ENCODE results near the gene CR2. TPM values are rescaled to one million over a fixed set of nuclear protein-coding genes. Genes with fewer than 3 reads are reported as not detected.

Gene CR2
- total and polyA plus RNA-seq, 4 donors: 0.06 to 3.6 (median 0.48) TPM

DNA sequence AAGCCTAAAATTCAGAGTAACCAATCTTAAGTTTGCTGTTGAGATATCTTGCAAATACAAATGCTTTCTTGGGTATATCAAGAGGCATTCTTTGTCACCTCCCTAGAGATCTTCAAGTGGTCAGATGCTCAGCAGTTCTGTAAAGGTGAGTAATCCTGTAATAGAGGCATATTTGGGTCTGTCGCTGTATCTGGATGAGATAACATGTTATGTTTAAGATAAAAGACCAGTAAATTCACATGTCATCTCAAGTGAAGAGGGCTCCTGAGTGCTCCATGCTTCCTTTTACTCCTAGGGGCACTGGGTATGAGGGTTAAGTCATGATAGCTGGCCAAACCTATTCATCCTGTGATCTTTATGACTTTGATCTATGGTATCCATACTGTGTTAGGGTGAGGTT, 7.5 kb downstream of the CR2 start:
- Histone ChIP-seq H3K4me3 (no peak overlapping the region), H3K4me1 (ENCODE audit: control insufficient read depth in 5 of 5, insufficient read depth in 5 of 5, low read length in 5 of 5) (no peaks in the 10 kb centered on the region), H3K9ac (ENCODE audit: insufficient read depth in 1 of 2, low read length in 2 of 2) (no peak overlapping the region), H3K36me3 (ENCODE audit: control insufficient read depth in 4 of 4, insufficient read depth in 4 of 4, low read length in 4 of 4) (no peaks in the 10 kb centered on the region), H3K9me3 (ENCODE audit: control insufficient read depth in 4 of 4, insufficient read depth in 3 of 4, low read length in 3 of 4) (no peaks in the 10 kb centered on the region), H3K27me3 (ENCODE audit: control insufficient read depth in 3 of 3, insufficient read depth in 3 of 3, low read length in 2 of 3) (peaks cover 0 to 14% (median 5%) of the 10 kb centered on the region in 3 donors), H3K27ac (ENCODE audit: low read depth in 1 of 2, low read length in 1 of 2) (no peak overlapping the region)
- no peak for DNase-seq
- ATAC-seq (ENCODE audit: insufficient read depth, low FRiP score): no peak
- WGBS, 2 donors: 86 to 88% methylated on average over 1 of the region's 1 CpG
- TF ChIP-seq, protein P1, sequence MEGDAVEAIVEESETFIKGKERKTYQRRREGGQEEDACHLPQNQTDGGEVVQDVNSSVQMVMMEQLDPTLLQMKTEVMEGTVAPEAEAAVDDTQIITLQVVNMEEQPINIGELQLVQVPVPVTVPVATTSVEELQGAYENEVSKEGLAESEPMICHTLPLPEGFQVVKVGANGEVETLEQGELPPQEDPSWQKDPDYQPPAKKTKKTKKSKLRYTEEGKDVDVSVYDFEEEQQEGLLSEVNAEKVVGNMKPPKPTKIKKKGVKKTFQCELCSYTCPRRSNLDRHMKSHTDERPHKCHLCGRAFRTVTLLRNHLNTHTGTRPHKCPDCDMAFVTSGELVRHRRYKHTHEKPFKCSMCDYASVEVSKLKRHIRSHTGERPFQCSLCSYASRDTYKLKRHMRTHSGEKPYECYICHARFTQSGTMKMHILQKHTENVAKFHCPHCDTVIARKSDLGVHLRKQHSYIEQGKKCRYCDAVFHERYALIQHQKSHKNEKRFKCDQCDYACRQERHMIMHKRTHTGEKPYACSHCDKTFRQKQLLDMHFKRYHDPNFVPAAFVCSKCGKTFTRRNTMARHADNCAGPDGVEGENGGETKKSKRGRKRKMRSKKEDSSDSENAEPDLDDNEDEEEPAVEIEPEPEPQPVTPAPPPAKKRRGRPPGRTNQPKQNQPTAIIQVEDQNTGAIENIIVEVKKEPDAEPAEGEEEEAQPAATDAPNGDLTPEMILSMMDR (IDR thresholded peaks at IDR 0.05; ENCODE audit: control extremely low read depth, extremely low read depth): no peak

DNA sequence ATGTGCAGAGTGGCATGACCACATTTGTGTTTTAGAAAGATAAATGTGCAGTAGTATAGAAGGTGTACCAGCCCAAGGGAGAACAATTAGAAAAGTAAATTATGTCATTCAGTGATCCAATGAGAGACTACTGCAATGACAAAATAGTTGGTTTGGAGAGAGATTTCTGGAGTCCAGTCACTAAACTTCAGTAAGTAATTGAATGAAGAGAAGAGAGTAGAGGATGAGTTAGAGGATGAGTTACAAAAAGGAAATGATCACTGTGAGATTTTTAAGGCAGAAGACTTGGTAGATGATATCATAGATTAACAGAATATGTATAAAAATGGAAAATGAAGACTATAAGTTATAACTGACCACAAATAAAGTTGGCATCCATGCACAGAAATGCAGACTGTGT, 8.4 kb downstream of the CR2 start:
- TF ChIP-seq, protein P1 (IDR thresholded peaks at IDR 0.05; ENCODE audit: control extremely low read depth, extremely low read depth): no peak
- Histone ChIP-seq H3K9me3 (ENCODE audit: control insufficient read depth in 4 of 4, insufficient read depth in 3 of 4, low read length in 3 of 4) (no peaks in the 10 kb centered on the region), H3K27ac (ENCODE audit: low read depth in 1 of 2, low read length in 1 of 2) (no peak overlapping the region), H3K27me3 (ENCODE audit: control insufficient read depth in 3 of 3, insufficient read depth in 3 of 3, low read length in 2 of 3) (peaks cover 0 to 6% (median 0%) of the 10 kb centered on the region in 3 donors), H3K4me3 (no peak overlapping the region), H3K9ac (ENCODE audit: insufficient read depth in 1 of 2, low read length in 2 of 2) (no peak overlapping the region), H3K4me1 (ENCODE audit: control insufficient read depth in 5 of 5, insufficient read depth in 5 of 5, low read length in 5 of 5) (no peaks in the 10 kb centered on the region), H3K36me3 (ENCODE audit: control insufficient read depth in 4 of 4, insufficient read depth in 4 of 4, low read length in 4 of 4) (no peaks in the 10 kb centered on the region)
- DNase-seq (no peak), ATAC-seq (ENCODE audit: insufficient read depth, low FRiP score) (no peak)

DNA sequence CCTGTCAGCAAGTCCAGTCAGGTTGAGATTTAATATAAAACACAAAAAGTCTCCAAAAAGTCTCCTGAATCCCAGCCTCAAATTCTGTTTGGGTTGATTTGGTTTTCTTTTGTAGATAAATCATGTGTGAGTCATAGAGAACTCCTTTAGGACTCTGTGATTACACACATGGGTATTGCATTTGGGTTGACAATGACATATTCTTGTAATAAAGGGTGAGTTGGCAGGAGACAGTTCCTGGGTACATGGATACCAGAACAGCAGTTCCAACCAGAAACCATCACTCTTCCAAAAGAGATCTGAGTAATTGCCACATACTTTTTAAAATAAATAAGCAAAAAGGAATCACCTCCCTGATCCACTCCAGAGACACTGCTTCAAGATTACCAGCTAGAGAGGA, 8.9 kb downstream of the CR2 start:
- TF ChIP-seq, protein P1 (IDR thresholded peaks at IDR 0.05; ENCODE audit: control extremely low read depth, extremely low read depth): no peak
- H3K4me1 ChIP-seq (ENCODE audit: control insufficient read depth in 5 of 5, insufficient read depth in 5 of 5, low read length in 5 of 5): no peaks in the 10 kb centered on the region

DNA sequence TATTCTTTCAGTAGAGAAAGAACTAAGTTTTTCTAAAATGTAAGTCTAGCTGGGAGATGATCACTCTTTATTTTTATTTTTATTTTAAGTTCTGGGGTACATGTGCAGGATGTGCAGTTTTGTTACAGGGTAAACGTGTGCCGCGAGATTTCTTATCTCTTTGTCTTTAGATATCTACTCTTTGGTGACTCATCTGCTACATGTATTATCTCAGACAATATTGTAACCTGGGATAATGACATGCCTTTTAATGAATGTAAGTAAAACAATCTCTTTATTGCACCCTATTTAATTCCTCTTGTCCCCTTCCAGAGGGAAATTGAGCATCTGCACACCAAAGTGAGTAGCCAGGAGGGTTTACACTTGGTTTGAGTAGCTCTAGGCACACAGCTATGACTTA, 9.4 kb downstream of the CR2 start:
- no peak overlapping the region for H3K9ac ChIP-seq (ENCODE audit: insufficient read depth in 1 of 2, low read length in 2 of 2)
- H3K9me3 ChIP-seq (ENCODE audit: control insufficient read depth in 4 of 4, insufficient read depth in 3 of 4, low read length in 3 of 4): no peaks in the 10 kb centered on the region
- peaks cover 0 to under 1% (median 0%) of the 10 kb centered on the region in 3 donors for H3K27me3 ChIP-seq (ENCODE audit: control insufficient read depth in 3 of 3, insufficient read depth in 3 of 3, low read length in 2 of 3)
- no peak overlapping the region for H3K27ac ChIP-seq (ENCODE audit: low read depth in 1 of 2, low read length in 1 of 2)
- TF ChIP-seq, protein P1 (IDR thresholded peaks at IDR 0.05; ENCODE audit: control extremely low read depth, extremely low read depth): no peak
- no peak overlapping the region for H3K4me3 ChIP-seq
- ATAC-seq (ENCODE audit: insufficient read depth, low FRiP score) (no peak), DNase-seq (no peak)
- no peaks in the 10 kb centered on the region for H3K36me3 ChIP-seq (ENCODE audit: control insufficient read depth in 4 of 4, insufficient read depth in 4 of 4, low read length in 4 of 4)
- 81 to 91% methylated on average over 3 of the region's 3 CpGs for WGBS, 2 donors
- H3K4me1 ChIP-seq (ENCODE audit: control insufficient read depth in 5 of 5, insufficient read depth in 5 of 5, low read length in 5 of 5): no peaks in the 10 kb centered on the region

More for the DNA sequence above, 8.9 kb downstream of the CR2 start:
- Histone ChIP-seq H3K27ac (ENCODE audit: low read depth in 1 of 2, low read length in 1 of 2) (no peak overlapping the region), H3K4me3 (no peak overlapping the region), H3K9ac (ENCODE audit: insufficient read depth in 1 of 2, low read length in 2 of 2) (no peak overlapping the region), H3K27me3 (ENCODE audit: control insufficient read depth in 3 of 3, insufficient read depth in 3 of 3, low read length in 2 of 3) (peaks cover 0 to 5% (median 0%) of the 10 kb centered on the region in 3 donors), H3K36me3 (ENCODE audit: control insufficient read depth in 4 of 4, insufficient read depth in 4 of 4, low read length in 4 of 4) (no peaks in the 10 kb centered on the region), H3K9me3 (ENCODE audit: control insufficient read depth in 4 of 4, insufficient read depth in 3 of 4, low read length in 3 of 4) (no peaks in the 10 kb centered on the region)
- DNase-seq (no peak), ATAC-seq (ENCODE audit: insufficient read depth, low FRiP score) (no peak)

All from lung (tissue), 12 donors.